Adrenal gland (tissue), 12 donors: Measurements from ENCODE around the gene LRRC15. TPM values are rescaled to one million over a fixed set of nuclear protein-coding genes. Genes with fewer than 3 reads are reported as not detected.
A peak's percentile ranks its signal among the peaks of the same experiment; 100 is the strongest.

Source experiments
- DNase-seq, 7 donors: peaks; one replicate each; pipeline ENCODE4 v3.0.0-alpha.2; 2019 to 2020
- H3K27ac ChIP-seq, 5 donors: fragments of 200-600 bp; sonication (generic) in 4 of 5; 1 replicate in 3 of 5; 2 replicates in 2 of 5; pipeline versions ENCODE4 v1.5.1 to v1.8.0; 2016 to 2020; ENCODE audit warnings: mild to moderate bottlenecking in 1 of 5
- H3K27me3 ChIP-seq: fragments of 200-600 bp; 2 replicates; pipeline ENCODE4 v1.8.0; 2021
- H3K36me3 ChIP-seq, 2 donors: fragments of 200-600 bp; replicated peaks in 1 of 2; 1 replicate in 1 of 2; 2 replicates in 1 of 2; pipeline versions ENCODE4 v1.5.1 to v1.8.0; 2018 to 2022
- H3K4me1 ChIP-seq, 2 donors: fragments of 200-600 bp; replicated peaks in 1 of 2; 1 replicate in 1 of 2; 2 replicates in 1 of 2; pipeline versions ENCODE4 v1.5.1 to v1.8.0; 2018 to 2021
- H3K4me3 ChIP-seq, 4 donors: fragments of 200-600 bp; sonication (generic) in 3 of 4; one replicate each; pipeline ENCODE4 v1.5.1; 2016 to 2018
- H3K9me3 ChIP-seq, 3 donors: fragments of 200-600 bp; sonication (generic) in 1 of 3; replicated peaks in 1 of 3; 1 replicate in 2 of 3; 2 replicates in 1 of 3; pipeline versions ENCODE4 v1.5.1 to v1.8.0; 2016 to 2021
- POLR2A ChIP-seq, 2 donors: fragments of 450-650 bp; IDR thresholded peaks; one replicate each; pipeline ENCODE4 v1.6.1; 2017; ENCODE audit warnings: antibody characterized with exemption in 2 of 2, mild to moderate bottlenecking in 2 of 2, moderate library complexity in 1 of 2
- WGBS, 4 donors: extraction: QIAGEN DNeasy Blood & Tissue Kit in 2 of 4; methylation state at CpG; one replicate each; pipeline versions ENCODE4 v1.1.5 to v1.1.7; 2013 to 2017; 5-methylcytosine and 5-hydroxymethylcytosine counted together
- intact Hi-C, 2 donors: fragments of 100-400 bp; cut with DNase I; formaldehyde crosslinking; loops; one replicate each; pipeline versions ENCODE4 v1.14.1 to v1.15.0; 2022 to 2023
- polyA plus RNA-seq, 3 donors: library from polyadenylated mRNA; stranded (reverse); fragments of 200-250 nt in 2 of 3; fragments of 350-450 nt in 1 of 3; fragmentation: Illumina TruSeq in 1 of 3; extraction: RNeasy Lipid Tissue Mini Kit (QIAGEN cat#74804) in 1 of 3; gene quantifications; one replicate each; pipeline ENCODE4 v1.2.3, GENCODE V29; 2013 to 2014
- total RNA-seq, 9 donors: library from RNA; depleted of rRNA in 4 of 9; stranded (reverse); fragments of >200 nt in 4 of 9; fragments of 120-200 nt in 1 of 9; fragmentation: NEBNext Ultra II Directional in 1 of 9; extraction: Animal tissue kit (Norgen Biotek cat#: 25700) in 1 of 9; gene quantifications; one replicate each; pipeline versions ENCODE4 v1.1.0 to v1.2.4, GENCODE V29; 2013 to 2023
- TF ChIP-seq, protein P1 (sequence below), 6 experiments: fragments of 450-650 bp in 4 of 6; fragments of 200-600 bp in 2 of 6; sonication (generic) in 1 of 6; IDR thresholded peaks; 1 replicate in 5 of 6; 2 replicates in 1 of 6; pipeline versions ENCODE4 v1.5.1 to v1.8.0; 2016 to 2021; ENCODE audit warnings: antibody characterized with exemption in 6 of 6, mild to moderate bottlenecking in 2 of 6, moderate library complexity in 1 of 6
- donor health status: healthy with polysubstance abuse.
- donor health status: Bipolar disorder and iron deficiency.
- donor health status: DM: yes; HTN: yes; CAD: no.
- donor health status: DM: no; HTN: no; CAD: no.
- donor health status: DM: no; HTN: no; CAD: no.
- donor health status: DM: yes; HTN: yes; CAD: no.

LRRC15 gene
- total and polyA plus RNA-seq, 12 donors = 0.05 to 0.31 (median 0.12) TPM; not detected in 2

DNA sequence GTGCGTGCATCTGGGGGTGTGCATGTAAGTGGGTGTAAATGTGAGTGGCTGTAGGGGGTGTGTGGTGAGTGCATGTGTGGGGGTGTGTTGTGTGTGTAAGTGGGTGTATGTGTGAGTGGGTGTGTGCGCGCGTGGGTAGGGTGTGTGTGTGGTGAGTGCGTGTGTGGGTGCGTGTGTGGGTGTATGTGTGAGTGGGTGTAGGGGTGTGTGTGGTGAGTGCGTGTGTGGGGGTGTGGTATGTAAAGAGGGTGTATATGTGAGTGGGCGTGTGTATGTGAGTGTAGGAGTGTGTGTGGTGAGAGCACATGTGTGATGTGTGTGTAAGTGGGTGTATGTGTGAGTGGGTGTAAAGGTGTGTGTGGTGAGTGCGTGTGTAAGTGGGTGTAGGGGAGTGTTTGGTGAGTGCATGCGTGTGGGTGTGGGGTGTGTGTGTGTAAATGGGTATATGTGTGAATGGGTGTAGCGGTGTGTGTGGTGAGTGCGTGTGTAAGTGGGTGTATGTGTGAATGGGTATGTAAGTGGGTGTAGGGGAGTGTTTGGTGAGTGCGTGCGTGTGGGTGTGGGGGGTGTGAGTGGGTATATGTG lies 17.5 kb downstream of the LRRC15 start:
- WGBS, 4 donors = 90 to 95% (median 91%) methylated on average over 14 of the region's 14 CpGs
- Histone ChIP-seq H3K27ac (no peak overlapping the region), H3K4me1 (no peaks in the 10 kb centered on the region), H3K36me3 (no peaks in the 10 kb centered on the region), H3K9me3 (no peaks in the 10 kb centered on the region), H3K27me3 (no peaks in the 10 kb centered on the region), H3K4me3 (no peak overlapping the region)
- intact Hi-C loops = no loop called here
- no peak for DNase-seq
- TF ChIP-seq, protein P1, sequence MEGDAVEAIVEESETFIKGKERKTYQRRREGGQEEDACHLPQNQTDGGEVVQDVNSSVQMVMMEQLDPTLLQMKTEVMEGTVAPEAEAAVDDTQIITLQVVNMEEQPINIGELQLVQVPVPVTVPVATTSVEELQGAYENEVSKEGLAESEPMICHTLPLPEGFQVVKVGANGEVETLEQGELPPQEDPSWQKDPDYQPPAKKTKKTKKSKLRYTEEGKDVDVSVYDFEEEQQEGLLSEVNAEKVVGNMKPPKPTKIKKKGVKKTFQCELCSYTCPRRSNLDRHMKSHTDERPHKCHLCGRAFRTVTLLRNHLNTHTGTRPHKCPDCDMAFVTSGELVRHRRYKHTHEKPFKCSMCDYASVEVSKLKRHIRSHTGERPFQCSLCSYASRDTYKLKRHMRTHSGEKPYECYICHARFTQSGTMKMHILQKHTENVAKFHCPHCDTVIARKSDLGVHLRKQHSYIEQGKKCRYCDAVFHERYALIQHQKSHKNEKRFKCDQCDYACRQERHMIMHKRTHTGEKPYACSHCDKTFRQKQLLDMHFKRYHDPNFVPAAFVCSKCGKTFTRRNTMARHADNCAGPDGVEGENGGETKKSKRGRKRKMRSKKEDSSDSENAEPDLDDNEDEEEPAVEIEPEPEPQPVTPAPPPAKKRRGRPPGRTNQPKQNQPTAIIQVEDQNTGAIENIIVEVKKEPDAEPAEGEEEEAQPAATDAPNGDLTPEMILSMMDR (IDR thresholded peaks at IDR 0.05) = no peak
- no peak for TF ChIP-seq POLR2A (IDR thresholded peaks at IDR 0.05)

DNA sequence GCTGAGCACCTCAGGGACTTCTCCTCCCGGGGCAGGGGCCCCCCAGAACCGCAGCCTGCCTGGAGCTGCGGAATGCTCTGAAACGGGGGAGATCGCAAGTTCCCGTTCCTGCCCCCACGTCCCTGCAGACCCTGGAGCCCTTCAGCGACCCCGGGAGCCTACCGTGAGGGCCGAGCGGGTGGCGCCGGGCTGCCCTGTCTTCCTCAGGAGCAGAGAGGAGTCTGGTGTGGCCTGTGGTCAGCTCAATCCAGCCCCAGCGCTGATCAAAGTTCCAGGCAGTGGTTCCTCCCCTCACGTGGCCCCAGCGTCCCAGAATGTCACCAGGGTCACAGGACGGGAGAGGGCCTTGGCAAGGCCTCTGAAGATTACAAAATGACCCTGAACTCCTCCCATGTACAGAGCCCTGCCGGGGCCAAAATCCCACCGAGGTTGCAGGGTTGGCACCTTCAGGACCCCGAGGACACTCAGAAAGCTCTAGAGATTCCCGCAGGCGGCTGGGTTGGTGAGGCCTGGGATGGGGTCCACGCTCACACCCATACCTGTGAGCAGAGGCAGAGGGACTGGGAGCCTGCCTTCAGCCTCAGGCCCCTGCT lies 18.4 kb downstream of the LRRC15 start, which contains the start of gene CPN2:
TSS of gene CPN2 (minus strand) at position 249 of the 593 bp plus-strand sequence. CDS start 8,626 bp downstream, outside the sequence.
- no peaks in the 10 kb centered on the region for H3K4me1 ChIP-seq
- TF ChIP-seq, protein P1 (IDR thresholded peaks at IDR 0.05) = no peak
- no peak for TF ChIP-seq POLR2A (IDR thresholded peaks at IDR 0.05)
- H3K9me3 ChIP-seq = no peaks in the 10 kb centered on the region
- H3K27ac ChIP-seq = no peak within 1 kb of the TSS
- peak in 2 of 7 donors; percentile 49 to 50 for DNase-seq
- WGBS, 4 donors = 77 to 79% (median 78%) methylated on average over 4 to 24 of the region's 24 CpGs
- intact Hi-C loops = no loop called here
- no peak within 1 kb of the TSS for H3K4me3 ChIP-seq
- no peaks in the 10 kb centered on the region for H3K27me3 ChIP-seq
- H3K36me3 ChIP-seq = no peaks in the 10 kb centered on the region

DNA sequence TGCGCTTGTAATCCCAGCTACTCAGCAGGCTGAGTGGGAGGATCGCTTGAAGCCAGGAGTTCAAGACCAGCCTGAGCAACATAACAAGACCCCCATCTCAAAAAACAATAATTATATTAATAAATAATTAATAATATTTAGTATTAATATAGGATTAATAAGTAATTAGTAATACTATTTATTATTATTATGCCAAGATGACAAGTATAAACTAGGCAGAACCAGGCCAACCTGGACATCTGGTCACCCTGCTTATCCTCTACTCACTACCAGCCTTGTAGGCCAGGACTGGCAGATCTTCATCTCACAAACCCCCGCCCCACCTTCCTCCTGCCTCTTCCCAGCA lies 18.8 kb downstream of the LRRC15 start:
- Histone ChIP-seq H3K4me3 (no peak overlapping the region), H3K27ac (no peak overlapping the region), H3K4me1 (no peaks in the 10 kb centered on the region), H3K27me3 (no peaks in the 10 kb centered on the region), H3K36me3 (no peaks in the 10 kb centered on the region), H3K9me3 (no peaks in the 10 kb centered on the region)
- TF ChIP-seq, protein P1 (IDR thresholded peaks at IDR 0.05) = no peak
- TF ChIP-seq POLR2A (IDR thresholded peaks at IDR 0.05) = no peak
- no peak for DNase-seq
- intact Hi-C loops = no loop called here
- WGBS, 4 donors = 62 to 88% (median 85%) methylated on average over 3 of the region's 3 CpGs

DNA sequence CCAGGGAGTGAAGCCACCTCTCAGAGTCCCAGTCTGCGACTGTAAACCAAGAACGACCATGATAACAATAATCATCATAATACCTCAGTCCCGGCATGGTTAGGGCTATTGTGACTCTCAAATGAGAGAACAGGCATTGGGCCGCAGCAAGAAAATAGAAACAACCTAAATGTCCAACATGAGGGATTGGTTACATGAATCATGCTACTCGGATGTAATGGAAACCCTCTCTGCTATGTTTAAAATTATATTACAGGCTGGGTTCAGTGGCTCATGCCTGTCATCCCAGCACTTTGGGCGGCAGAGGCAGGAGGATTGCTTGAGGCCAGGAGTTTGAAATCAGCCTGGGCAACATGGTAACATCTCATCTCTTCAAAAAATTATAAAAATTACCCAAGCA lies 21.2 kb downstream of the LRRC15 start:
- H3K27ac ChIP-seq = no peak overlapping the region
- intact Hi-C loops = no loop called here
- no peaks in the 10 kb centered on the region for H3K27me3 ChIP-seq
- H3K4me1 ChIP-seq = no peaks in the 10 kb centered on the region
- H3K4me3 ChIP-seq = no peak overlapping the region
- H3K9me3 ChIP-seq = no peaks in the 10 kb centered on the region
- H3K36me3 ChIP-seq = no peaks in the 10 kb centered on the region
- WGBS, 4 donors = 69 to 85% (median 82%) methylated on average over 6 of the region's 6 CpGs
- no peak for DNase-seq
- TF ChIP-seq, protein P1 (IDR thresholded peaks at IDR 0.05) = no peak
- TF ChIP-seq POLR2A (IDR thresholded peaks at IDR 0.05) = no peak
